ENCODE results near the gene SLC22A3. TPM values are rescaled to one million over a fixed set of nuclear protein-coding genes. Genes with fewer than 3 reads are reported as not detected.

Gene SLC22A3
- total and polyA plus RNA-seq, 2 of the 13 experiments (the other 11 are each of a cell fraction or from before 2014, with no cell fraction given), result 12.0 to 31.5 TPM

DNA sequence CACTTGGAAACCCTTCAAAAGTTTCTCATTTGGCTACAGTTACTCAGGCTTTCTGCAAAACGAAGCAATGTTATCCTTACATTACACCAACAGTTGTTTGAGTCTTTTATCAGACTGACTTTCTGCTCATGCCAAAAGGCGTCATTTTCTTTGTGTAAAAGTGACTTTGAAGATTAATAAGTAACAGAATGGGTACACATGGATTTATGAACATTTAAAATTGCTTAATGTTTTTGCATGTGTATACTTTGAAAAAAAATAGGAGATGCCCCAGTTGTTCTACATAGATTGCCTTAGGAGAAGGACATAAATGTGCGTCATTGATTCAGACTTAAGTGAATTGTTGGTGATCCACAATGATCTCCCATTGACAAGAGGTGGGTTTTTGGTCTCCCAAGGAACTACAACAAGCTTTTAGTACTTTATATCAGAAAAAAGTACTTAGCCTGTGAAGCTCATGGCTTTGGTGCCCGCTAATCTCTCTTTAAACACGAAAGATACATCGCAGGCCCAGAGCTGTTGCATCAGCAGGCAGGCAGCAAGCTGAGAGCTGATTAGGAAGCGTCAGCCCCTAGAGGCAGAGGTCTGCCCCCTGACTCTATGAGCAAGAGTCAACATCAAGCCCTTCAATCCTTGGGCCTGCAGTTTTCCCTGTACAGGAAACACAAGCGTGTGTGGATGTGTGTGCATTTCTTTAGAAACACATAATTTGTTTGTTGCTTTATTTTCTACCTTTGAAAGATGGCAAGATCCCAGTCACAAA, 45.9 kb downstream of the SLC22A3 start (continued):
- TF ChIP-seq SALL2 (CRISPR knock-in tag; IDR thresholded peaks at IDR 0.05) (0 out of 2 replicates have a peak, but pooled peaks have one; percentile 18), NCOA2 (CRISPR knock-in tag; IDR thresholded peaks at IDR 0.05) (peak; percentile 40), SALL1 (CRISPR knock-in tag; IDR thresholded peaks at IDR 0.05) (peak; percentile 81; the same call in 1 of the 2 replicates), ZBTB8A (CRISPR knock-in tag; IDR thresholded peaks at IDR 0.05; ENCODE audit: borderline replicate concordance, low read depth) (0 out of 2 replicates have a peak, but pooled peaks have one; percentile 46), BRCA1 (CRISPR knock-in tag; IDR thresholded peaks at IDR 0.05) (no peak), KLF11 (CRISPR knock-in tag; IDR thresholded peaks at IDR 0.05) (peak; percentile 50; the same call in 1 of the 2 replicates), ZNF180 (CRISPR knock-in tag; IDR thresholded peaks at IDR 0.05; ENCODE audit: borderline replicate concordance, low read depth) (no peak), ZMYM4 (CRISPR knock-in tag; IDR thresholded peaks at IDR 0.05) (peak; percentile 81), REL (CRISPR knock-in tag; conservative IDR thresholded peaks at IDR 0.05) (no peak), ZNF766 (CRISPR knock-in tag; IDR thresholded peaks at IDR 0.05; ENCODE audit: borderline replicate concordance) (0 out of 2 replicates have a peak, but pooled peaks have one; percentile 37), RBM22 (optimal IDR thresholded peaks at IDR 0.05; ENCODE audit: low read length) (peak; percentile 82), ZSCAN31 (CRISPR knock-in tag; IDR thresholded peaks at IDR 0.05; ENCODE audit: low read depth) (0 out of 2 replicates have a peak, but pooled peaks have one; percentile 35), SOX13 (IDR thresholded peaks at IDR 0.05) (no peak), SOX13 (CRISPR knock-in tag; conservative IDR thresholded peaks at IDR 0.05 in 1 of 2, IDR thresholded peaks at IDR 0.05 in 1 of 2) (peak in 1 of 2 experiments; percentile 58; a peak in 2 of 4 replicates), MAZ (IDR thresholded peaks at IDR 0.05; ENCODE audit: borderline replicate concordance, low read depth, low read length) (peak; percentile 37; the same call in 1 of the 2 replicates), MAZ (CRISPR knock-in tag; IDR thresholded peaks at IDR 0.05; ENCODE audit: low read depth) (peak; percentile 51)
- TF ChIP-seq, protein P1, sequence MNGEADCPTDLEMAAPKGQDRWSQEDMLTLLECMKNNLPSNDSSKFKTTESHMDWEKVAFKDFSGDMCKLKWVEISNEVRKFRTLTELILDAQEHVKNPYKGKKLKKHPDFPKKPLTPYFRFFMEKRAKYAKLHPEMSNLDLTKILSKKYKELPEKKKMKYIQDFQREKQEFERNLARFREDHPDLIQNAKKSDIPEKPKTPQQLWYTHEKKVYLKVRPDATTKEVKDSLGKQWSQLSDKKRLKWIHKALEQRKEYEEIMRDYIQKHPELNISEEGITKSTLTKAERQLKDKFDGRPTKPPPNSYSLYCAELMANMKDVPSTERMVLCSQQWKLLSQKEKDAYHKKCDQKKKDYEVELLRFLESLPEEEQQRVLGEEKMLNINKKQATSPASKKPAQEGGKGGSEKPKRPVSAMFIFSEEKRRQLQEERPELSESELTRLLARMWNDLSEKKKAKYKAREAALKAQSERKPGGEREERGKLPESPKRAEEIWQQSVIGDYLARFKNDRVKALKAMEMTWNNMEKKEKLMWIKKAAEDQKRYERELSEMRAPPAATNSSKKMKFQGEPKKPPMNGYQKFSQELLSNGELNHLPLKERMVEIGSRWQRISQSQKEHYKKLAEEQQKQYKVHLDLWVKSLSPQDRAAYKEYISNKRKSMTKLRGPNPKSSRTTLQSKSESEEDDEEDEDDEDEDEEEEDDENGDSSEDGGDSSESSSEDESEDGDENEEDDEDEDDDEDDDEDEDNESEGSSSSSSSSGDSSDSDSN (CRISPR knock-in tag; IDR thresholded peaks at IDR 0.05), result peak; percentile 31; the same call in 1 of the 2 replicates
- TF ChIP-seq, protein P2, sequence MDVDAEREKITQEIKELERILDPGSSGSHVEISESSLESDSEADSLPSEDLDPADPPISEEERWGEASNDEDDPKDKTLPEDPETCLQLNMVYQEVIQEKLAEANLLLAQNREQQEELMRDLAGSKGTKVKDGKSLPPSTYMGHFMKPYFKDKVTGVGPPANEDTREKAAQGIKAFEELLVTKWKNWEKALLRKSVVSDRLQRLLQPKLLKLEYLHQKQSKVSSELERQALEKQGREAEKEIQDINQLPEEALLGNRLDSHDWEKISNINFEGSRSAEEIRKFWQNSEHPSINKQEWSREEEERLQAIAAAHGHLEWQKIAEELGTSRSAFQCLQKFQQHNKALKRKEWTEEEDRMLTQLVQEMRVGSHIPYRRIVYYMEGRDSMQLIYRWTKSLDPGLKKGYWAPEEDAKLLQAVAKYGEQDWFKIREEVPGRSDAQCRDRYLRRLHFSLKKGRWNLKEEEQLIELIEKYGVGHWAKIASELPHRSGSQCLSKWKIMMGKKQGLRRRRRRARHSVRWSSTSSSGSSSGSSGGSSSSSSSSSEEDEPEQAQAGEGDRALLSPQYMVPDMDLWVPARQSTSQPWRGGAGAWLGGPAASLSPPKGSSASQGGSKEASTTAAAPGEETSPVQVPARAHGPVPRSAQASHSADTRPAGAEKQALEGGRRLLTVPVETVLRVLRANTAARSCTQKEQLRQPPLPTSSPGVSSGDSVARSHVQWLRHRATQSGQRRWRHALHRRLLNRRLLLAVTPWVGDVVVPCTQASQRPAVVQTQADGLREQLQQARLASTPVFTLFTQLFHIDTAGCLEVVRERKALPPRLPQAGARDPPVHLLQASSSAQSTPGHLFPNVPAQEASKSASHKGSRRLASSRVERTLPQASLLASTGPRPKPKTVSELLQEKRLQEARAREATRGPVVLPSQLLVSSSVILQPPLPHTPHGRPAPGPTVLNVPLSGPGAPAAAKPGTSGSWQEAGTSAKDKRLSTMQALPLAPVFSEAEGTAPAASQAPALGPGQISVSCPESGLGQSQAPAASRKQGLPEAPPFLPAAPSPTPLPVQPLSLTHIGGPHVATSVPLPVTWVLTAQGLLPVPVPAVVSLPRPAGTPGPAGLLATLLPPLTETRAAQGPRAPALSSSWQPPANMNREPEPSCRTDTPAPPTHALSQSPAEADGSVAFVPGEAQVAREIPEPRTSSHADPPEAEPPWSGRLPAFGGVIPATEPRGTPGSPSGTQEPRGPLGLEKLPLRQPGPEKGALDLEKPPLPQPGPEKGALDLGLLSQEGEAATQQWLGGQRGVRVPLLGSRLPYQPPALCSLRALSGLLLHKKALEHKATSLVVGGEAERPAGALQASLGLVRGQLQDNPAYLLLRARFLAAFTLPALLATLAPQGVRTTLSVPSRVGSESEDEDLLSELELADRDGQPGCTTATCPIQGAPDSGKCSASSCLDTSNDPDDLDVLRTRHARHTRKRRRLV (CRISPR knock-in tag; IDR thresholded peaks at IDR 0.05), result peak; percentile 60

Measured in HepG2 (cell line).